Measurements from ENCODE around the gene XRRA1.
"Not testable (repeated sequence)": the region's sequence is repeated elsewhere in the genome, so short reads cannot be mapped to it uniquely, and the experiment has no call there.

The XRRA1 gene, protein sequence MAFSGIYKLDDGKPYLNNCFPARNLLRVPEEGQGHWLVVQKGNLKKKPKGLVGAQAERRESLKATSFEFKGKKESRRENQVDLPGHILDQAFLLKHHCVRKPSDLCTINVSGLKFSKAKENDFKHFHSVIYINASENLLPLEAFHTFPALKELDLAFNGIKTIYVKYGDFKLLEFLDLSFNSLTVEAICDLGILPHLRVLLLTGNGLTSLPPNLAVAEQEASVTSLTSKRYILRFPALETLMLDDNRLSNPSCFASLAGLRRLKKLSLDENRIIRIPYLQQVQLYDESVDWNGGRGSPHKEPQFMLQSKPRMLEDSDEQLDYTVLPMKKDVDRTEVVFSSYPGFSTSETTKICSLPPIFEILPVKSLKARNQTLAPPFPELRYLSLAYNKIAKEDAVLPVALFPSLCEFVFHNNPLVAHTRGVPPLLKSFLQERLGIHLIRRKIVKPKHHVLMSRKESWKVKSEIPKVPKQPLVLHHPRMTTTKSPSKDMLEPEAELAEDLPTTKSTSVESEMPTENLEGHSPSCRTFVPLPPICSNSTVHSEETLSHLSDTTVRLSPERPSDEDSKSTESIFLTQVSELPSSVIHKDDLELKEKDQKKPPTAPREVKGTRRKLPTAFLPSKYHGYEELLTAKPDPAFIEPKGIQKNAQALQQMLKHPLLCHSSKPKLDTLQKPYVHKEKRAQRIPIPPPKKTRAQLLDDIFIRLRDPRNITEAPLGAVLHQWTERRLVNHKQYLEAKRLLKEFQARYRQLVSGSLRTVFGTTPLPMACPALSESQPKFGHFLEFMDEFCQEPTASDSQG

DNA sequence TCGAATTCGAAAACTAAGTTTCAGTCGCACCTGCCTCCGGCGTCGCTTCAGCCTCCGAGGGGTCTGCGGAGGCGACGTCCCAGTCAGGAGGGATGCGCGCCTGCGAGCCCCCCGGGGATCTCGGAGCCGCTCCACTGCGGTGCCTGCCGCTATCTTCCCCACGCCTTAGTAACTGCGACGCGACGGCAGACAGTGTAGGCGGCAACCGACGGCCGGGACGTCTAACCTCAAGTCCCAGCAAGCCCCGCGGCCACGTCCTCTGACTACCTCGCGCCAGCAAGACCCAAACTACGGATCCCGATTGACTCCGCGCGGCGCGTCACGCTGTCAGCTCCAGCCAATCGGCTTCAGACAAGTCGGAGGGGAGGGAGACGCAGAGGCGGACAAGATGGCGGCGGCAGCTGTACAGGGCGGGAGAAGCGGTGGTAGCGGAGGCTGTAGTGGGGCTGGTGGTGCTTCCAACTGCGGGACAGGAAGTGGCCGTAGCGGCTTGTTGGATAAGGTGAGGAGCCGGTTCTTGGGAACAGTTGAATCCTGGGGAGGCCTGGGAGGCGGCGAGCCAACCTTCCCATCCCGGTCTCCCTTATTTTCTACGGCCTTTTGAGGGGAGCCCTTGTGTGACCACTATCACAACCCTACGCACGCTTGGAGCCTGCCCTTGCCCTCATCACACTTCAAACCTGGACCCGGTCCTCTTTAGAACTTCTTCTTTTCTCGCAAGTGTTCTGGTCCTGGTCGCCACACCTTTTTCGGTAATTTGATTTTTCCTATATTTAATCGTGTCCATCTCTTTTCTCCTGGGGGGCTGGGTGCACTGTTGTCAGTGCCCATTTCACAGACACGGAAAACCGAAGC lies at the start of gene XRRA1, which contains the start of gene SPCS2:
TSS of gene XRRA1 (minus strand) at position 194 of the 855 bp plus-strand sequence. CDS start 8,213 bp downstream, outside the sequence.
TSS of gene SPCS2 (plus strand) at position 369 of the 855 bp plus-strand sequence. CDS start at position 389, 20 bp downstream.
- peak; percentile 98 for DNase-seq (ENCODE audit: low spot score)

DNA sequence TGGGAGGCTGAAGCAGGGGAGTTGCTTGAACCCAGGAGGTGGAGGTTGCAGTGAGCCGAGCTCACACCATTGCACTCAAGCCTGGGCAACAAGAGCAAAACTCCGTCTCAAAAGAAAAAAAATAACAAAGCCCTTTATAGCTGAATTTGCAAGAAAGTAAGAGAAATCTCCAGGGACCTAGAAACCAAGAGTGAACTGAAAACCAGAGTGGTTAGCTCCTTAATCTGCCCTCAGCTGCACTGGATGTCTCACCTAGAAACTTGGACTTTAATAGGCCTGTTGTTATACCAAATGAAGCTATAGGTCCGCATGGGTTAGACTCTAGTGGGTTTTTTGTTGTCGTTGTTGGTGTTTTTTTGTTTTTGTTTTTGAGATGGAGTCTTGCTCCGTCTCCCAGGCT lies 44.0 kb upstream of the XRRA1 start:
- no peak for DNase-seq (ENCODE audit: low spot score)

DNA sequence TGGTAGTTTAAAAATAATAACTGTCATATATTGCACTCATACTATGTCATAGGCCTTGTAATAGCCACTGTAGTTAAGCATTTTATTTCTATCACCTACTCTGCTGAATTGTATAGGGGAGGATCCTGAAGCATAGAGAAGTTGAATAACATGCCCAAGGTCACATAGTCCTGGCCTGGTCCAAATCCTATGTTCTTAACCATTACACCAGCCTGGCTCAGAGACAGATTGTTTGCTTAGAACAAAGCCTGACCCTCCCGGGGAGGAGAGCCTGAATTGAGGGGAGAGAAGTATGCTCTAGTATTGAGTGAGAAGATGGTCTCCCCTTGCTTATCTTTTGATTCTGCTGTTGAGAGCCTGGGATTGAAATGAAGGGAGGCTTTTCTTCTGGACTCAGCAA lies 42.0 kb upstream of the XRRA1 start:
- DNase-seq (ENCODE audit: low spot score), result no peak

DNA sequence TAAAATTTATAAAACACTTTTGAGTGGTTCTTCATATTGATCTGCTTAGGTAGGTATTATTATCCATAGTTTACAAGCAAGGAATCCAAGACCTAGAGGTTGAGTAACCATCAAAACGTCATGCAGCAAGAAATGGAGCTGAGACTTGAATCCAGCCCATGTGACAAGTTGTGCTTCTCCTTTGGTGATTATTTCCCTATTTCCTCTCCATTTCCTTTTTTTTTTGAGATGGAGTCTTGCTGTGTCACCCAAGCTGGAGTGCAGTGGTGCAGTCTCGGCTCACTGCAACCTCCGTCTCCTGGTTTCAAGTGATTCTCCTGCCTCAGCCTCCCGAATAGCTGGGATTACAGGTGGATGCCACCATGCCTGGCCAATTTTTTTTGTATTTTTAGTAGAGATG lies 41.3 kb upstream of the XRRA1 start:
- DNase-seq (ENCODE audit: low spot score), result not testable (repeated sequence)

DNA sequence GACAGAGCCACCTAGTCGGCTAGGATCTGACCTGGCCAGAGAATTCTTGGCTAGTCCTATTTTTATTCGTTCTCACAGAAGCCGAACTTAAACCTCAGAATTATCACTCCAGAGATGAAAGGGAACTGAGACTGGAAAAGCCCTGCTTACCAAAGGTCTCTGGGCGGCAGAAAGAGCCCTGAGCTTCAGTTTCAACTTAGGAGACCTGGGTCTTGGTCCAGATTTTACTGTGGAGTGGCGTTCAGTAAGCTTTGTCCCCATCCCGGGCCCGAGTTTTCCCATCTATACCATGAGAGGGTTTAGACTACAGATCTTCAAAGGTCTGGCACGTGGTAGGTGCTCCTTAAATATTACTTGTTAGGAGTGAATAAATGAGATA lies 40.4 kb upstream of the XRRA1 start:
- DNase-seq (ENCODE audit: low spot score), result no peak

DNA sequence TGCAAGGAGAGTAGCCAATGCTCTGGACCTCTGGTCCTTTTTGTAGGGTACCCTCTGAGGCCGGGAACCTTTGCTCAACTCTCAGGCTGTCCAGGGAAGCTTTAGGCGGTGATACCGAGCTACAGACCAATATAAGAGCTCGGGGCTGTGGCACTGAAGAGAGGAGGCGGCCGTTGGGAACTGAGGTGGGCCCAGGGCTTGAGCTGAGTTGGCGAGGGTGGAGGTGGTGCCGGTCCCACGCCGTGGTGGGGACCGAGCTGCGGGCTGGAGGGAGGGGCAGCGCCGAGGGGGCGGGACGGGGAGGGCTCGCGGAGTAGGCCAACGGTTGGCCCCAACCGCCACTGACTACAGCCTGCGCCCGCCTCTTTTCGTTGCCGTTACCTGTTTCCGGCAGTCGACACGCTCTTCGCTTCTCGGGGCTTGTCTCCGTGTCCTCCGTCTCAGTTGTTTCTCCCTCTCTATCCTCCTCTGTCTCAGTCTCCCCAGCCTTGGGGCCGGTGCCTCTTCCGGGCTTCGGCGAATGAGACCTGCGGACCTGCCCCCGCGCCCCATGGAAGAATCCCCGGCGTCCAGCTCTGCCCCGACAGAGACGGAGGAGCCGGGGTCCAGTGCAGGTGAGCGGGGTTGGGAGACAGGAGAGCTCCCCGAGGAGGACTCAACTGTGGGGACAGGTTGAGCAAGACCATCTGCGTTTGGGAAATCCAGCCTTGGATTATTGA lies 39.8 kb upstream of the XRRA1 start, which contains the start of gene NEU3:
TSS of gene NEU3 (plus strand) at position 393 of the 719 bp plus-strand sequence. CDS start at position 521, 128 bp downstream.
- DNase-seq (ENCODE audit: low spot score), result peak; percentile 85

DNA sequence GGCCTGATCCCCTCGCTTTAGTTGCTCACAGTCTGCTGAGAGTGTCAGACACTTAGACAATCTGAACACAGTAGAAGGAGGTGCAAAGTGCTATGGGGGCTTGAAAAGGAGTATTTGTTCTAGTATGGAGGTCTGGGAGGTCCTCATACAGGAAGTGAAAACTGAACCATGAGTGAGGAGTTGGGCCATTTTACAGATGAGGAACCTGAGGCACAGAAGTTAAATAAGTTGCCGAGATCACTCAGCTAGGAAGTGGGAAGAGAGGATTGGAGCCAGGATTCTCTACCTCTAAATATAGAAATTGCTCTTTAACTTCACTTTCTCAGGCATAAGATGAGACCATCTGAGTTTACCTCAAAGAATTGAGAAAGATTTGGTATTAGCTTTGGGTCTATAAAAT lies 35.8 kb upstream of the XRRA1 start:
- DNase-seq (ENCODE audit: low spot score), result no peak

DNA sequence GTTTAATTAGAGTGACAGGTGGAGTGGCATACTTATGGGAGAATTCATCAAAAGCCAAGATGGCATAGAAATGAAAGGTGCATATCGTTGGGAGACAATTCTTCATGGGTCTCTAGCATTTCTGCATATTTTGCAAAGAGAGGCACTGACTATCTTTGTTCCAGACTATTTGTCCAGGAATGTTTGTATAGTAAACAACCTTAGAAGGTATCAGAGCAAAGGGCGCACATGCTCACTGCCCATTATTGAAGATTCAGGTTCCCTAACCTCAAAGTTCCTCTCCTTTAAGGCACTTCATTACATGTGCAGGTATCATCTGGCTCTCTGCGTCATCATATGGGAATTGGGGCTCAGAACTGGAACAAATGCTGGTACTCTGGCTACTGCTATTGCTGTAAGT lies 35.2 kb upstream of the XRRA1 start:
- DNase-seq (ENCODE audit: low spot score), result no peak

DNA sequence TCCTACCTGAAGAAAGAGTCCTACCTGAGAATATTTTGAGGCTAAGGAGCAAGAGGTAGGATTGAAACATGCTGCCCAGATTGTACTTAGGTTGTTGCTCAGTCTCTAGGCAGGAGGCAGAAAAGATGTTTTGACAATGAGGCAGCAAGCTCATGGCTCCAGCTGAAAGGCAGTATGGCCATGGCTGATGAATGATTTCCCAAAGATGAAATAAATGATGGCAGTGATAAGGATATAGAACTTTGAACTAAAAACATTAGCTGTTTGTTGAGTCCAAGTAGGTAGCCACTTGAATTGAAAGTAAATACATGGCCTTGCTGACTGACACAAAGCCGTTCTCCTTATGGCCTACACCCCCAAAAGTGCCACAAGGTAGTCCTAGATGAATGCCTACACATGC lies 33.0 kb upstream of the XRRA1 start:
- DNase-seq (ENCODE audit: low spot score), result no peak

DNA sequence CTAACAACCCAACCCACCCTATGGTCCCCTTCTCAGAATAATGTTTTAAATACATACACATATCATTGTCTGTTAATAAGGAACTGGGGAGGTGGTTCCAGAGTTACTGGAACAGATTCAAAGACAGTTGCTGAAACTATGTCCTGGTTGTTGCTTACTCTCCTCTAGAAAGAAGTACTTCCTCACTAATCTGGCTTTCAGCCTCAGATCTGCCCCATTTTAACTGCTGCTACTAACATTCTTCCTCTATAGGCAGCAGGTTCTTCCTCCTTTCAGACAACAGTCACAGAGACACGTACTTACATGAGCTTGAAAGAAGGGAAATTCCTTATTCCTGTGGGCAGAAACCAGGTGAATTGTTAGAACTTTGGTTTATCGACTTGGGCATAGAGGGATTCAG lies 31.7 kb upstream of the XRRA1 start:
- no peak for DNase-seq (ENCODE audit: low spot score)

DNA sequence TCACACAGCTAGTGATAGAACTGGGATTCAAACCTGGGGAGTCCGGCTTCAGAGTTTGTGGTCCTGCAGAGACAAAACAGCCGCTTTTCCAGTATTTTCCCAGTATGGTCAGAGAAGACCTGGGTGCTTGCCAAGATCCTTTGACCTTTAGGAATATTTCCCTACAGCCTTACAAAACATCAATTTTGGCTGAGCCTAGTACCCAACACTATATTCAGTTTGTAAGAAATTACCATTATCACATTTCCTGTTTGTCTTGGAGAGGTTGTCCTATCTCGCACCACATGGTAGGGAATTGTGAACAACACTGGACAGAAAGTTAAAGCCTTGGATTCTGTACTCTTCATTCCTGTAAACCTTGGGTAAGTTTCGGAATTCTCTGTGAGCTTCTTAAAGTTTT lies 29.1 kb upstream of the XRRA1 start:
- DNase-seq (ENCODE audit: low spot score), result no peak

DNA sequence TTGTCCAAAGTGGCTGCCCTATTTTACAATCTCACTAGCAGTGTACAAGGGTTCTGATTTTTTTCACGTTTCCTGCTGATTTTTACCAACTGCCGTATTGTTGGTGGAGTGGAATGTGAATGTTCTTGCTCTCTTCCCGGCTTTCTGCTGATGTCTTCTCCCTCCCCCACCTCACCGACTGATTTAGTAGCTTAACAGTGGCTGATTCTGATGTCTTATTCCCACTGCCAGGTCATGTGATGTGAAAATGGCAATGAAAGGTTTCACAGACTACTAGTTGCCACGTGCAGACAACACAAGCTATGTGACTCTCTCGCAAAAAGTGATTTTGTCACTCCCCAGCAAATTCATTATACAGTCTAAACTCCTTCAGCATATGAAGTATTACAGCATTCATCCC lies 22.5 kb upstream of the XRRA1 start:
- DNase-seq (ENCODE audit: low spot score), result no peak

DNA sequence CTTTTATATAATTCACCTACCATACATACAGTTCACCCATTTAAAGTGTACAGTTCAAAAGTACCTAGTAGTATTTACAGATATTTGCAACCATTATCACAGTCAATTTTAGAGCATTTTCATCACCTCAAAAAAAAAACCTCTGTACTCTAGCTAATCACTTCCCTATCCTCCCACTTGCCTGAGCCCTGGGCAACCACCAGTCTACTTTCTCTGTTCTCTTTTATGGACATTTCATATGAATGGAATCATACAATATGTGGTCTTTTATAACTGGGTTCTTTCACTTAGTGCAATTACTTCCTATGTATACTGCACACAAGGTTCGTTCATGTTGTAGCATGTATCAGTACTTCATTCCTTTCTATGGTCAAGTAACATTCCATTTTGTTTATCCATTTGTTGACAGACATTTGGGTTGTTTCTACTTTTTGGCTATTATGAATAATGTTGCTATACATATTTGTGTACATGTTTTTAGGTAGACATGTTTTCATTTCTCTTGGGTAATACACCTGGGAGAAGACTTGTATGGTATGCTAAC lies 22.0 kb upstream of the XRRA1 start:
- DNase-seq (ENCODE audit: low spot score), result no peak

DNA sequence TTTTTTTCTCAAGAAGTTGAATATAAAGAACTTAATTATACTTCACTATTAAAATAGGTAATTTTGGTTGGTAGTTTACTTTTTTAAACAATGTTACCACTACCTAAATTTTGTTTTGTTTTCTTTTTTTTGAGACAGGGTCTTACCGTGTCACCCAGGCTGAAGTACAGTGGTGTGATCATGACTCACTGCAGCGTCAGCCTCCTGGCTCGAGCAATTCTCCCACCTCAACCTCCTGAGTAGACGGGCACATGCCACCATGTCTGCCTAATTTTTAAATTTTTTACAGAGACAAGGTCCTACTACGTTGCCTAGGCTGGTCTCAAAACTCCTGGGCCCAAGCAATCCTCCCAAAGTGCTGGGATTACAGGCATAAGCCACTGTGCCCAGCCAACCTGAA lies 17.8 kb upstream of the XRRA1 start:
- DNase-seq (ENCODE audit: low spot score), result no peak

DNA sequence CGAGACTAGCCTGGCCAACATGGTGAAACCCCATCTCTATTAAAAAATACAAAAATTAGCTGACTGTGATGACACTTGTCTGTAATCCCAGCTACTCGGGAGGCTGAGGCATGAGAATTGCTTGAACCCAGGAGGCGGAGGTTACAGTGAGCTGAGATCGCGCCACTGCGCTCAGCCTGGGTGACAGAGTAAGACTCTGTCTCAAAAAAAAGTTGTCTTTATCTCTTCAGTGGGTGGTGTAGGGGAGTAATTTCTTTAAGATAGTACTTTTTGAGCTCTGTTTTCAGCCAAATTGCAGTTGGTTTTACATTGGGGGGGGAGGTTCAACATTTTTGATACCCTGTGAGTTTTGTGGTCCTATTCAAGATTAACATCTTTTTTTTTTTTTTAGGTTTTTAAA lies 11.2 kb upstream of the XRRA1 start:
- DNase-seq (ENCODE audit: low spot score), result not testable (repeated sequence)

DNA sequence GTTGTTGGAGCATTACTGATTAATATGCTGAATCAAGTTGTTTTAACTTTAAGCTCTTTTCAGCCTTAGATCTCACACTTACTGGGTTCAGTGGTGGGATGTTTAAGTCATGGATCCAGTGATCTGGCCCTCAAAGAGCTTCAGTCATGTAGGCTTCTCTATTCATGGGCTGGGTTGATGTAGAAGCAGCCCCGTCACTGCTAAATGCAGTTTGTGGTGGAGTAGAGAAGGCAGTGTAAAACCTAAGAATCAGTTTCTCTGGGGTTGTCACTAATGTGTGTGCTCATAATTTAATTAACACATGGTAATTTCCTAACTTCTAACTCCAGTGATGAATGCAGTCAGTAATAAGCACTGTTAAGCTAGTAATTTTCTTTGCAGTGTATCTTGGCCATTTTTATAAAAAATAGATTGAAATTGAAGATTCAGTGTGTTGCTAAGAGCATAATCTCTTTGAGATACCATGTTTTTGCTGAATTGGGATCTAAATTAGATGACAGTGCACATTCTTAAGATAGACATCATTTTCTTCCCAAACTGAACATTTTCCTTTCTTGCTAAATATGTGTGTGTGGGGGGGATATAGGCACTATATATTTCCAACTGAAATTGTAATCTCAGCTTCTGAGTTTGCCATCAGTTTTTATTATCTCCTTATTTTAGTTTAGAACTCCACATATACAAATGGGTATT lies 9.2 kb upstream of the XRRA1 start:
- no peak for DNase-seq (ENCODE audit: low spot score)

DNA sequence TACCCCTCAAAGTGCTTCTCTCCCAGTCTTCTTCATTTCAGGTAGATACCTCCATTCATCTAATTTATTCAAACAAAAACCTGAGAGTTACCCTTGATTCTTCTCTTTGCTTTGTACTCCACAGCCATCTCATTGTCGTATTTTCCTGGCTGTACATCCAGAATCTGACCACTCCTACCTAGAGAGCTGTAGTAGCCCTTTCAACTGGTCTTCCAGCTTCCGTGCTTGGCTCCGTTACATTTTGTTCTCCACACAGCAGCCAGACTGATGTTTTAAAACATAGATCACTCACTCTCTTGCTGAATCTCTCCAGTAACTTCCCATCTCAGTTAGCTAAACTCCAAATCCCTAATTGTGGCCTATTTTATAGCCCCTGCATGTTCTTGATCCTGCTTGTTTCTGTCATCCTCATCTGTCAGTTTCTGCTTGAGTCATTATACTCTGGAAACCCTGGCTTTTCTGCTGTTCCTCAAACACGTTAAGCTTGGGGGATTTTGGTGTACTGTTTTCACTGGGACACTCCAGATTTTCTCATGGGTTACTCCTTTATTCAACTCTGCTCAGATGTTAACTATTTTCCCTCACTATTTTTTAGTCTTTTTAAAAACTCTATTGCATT lies 7.6 kb upstream of the XRRA1 start:
- DNase-seq (ENCODE audit: low spot score), result no peak

DNA sequence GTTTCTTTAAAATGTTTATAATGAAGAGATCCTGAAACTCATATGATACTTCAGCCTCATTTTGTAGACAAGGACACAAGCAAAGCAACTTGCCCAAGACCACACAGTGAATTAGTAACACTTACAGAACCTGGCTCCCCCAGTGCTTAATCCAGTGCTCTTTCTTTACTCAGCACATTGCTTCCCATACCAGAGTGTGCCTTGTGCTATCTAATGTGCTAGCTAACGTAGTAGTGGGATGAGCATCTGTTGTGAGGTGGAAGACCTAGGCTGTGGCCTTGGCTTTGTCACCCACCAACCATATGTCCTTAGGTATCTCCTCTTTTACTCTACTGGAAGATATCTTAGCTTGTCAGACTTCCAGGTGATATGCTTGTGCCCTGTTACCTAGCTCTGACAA lies 5.3 kb upstream of the XRRA1 start:
- no peak for DNase-seq (ENCODE audit: low spot score)

DNA sequence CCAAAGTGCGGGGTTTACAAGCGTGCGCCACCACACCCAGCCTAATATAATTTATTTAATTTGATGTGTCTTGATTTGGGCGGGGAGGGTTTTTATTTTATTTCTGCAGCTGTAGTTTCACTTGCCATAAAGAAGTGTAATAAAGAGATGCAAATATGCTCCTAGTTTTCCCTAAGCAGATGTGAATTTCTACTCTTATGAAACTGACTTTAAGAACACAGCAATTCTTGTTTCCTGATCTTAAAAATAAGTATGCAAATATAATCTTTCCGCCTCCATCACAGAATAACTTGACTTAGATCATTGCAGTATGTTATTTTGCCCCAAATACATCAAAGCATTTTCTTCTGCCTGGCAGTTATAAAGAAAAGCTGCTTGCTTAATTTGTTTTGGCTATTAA lies 4.6 kb upstream of the XRRA1 start:
- no peak for DNase-seq (ENCODE audit: low spot score)

DNA sequence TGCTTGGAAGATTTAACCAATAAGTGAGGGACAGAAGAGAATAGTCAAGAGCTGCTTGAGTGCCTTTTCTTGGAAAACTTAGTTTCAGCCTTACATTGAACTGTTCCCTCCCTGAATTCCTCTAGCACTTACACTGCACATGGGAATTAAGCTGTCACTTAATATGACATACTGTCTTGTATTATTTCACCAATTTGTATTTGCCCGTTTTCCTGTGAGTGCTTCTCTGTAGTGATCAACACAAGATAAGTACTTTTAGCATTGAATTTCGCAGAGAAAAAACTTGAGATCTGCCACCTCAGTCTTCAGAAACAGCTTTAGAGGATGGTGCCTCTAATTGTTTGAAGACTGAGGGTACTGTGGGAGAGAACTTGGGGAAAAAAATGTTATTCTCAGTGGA lies 3.9 kb upstream of the XRRA1 start:
- DNase-seq (ENCODE audit: low spot score), result no peak
